Measurements from ENCODE around the gene SEMA5A.

The SEMA5A gene

GRCh38 chr5:9046756-9047481, 499.0 kb downstream of the SEMA5A start:
- no peak for DNase-seq

- DNase-seq = no peak
Measured at GRCh38 chr5:9045946-9046345, 499.9 kb downstream of the SEMA5A start.

GRCh38 chr5:9042241-9042640, 503.6 kb downstream of the SEMA5A start:
- no peak for DNase-seq

- no peak for DNase-seq
Measured at GRCh38 chr5:9040475-9040874, 505.4 kb downstream of the SEMA5A start.

GRCh38 chr5:9037048-9037447, 508.8 kb downstream of the SEMA5A start:
- no peak for DNase-seq

- DNase-seq = no peak
Measured at GRCh38 chr5:9035346-9035745, 510.5 kb downstream of the SEMA5A start.

GRCh38 chr5:9034649-9035048, 511.2 kb downstream of the SEMA5A start:
- DNase-seq = no peak

- no peak for DNase-seq
Measured at GRCh38 chr5:9033524-9033923, 512.4 kb downstream of the SEMA5A start.

- no peak for DNase-seq
Measured at GRCh38 chr5:9025942-9026341, 519.9 kb downstream of the SEMA5A start.

GRCh38 chr5:9020996-9021395, 524.9 kb downstream of the SEMA5A start:
- no peak for DNase-seq

GRCh38 chr5:9015937-9016270, 530.0 kb downstream of the SEMA5A start:
- no peak for DNase-seq

- DNase-seq = no peak
Measured at GRCh38 chr5:9015260-9015936, 530.5 kb downstream of the SEMA5A start.

- no peak for DNase-seq
Measured at GRCh38 chr5:9013147-9013546, 532.7 kb downstream of the SEMA5A start.

GRCh38 chr5:9009931-9010651, 535.8 kb downstream of the SEMA5A start:
- DNase-seq = no peak

GRCh38 chr5:8997542-8998070, 548.3 kb downstream of the SEMA5A start:
- no peak for DNase-seq

GRCh38 chr5:8993031-8993430, 552.8 kb downstream of the SEMA5A start:
- DNase-seq = no peak

All from activated naive CD4-positive, alpha-beta T cell treated with anti-CD3 and anti-CD28 coated beads, Interleukin-2, amount 50 U/mL, for 16 hours (primary cell).